GM12873 (cell line): Measurements from ENCODE around the gene CEP85.

ENCODE experiments used
- CTCF ChIP-seq: IDR thresholded peaks from 2 replicates; pipeline ENCODE4 v1.5.1; 2012; ENCODE audit warnings: low read depth, mild to moderate bottlenecking, moderate library complexity, low read length, control low read depth; ENCODE audit not compliant: insufficient read depth; ENCODE audit errors: missing control alignments

Gene CEP85

GRCh38 chr1:26279456-26280332 is 45.7 kb downstream of the CEP85 start, which contains the start of gene SH3BGRL3:
Gene SH3BGRL3 (plus strand): TSS chr1:26280086. CDS start chr1:26280156, 70 bp downstream.
- peak; percentile 44 for TF ChIP-seq CTCF

GRCh38 chr1:26280333-26281042 is 46.5 kb downstream of the CEP85 start:
- TF ChIP-seq CTCF = no peak

- no peak for TF ChIP-seq CTCF
These were observed 47.3 kb downstream of the CEP85 start for GRCh38 chr1:26281091-26281958.

GRCh38 chr1:26281971-26282370 is 48.0 kb downstream of the CEP85 start:
- no peak for TF ChIP-seq CTCF

- TF ChIP-seq CTCF = no peak
These were observed 48.5 kb downstream of the CEP85 start for GRCh38 chr1:26282401-26282918.

- TF ChIP-seq CTCF = no peak
These were observed 49.4 kb downstream of the CEP85 start for GRCh38 chr1:26283279-26283853.
